Activated CD4-positive, alpha-beta T cell treated with anti-CD3 and anti-CD28 coated beads for 48 hours (primary cell): ENCODE results near the gene RALGDS.
"Not testable (repeated sequence)": the region's sequence is repeated elsewhere in the genome, so short reads cannot be mapped to it uniquely, and the experiment has no call there.

ENCODE experiments used
- DNase-seq: peaks from one replicate; pipeline ENCODE4 v3.0.0-alpha.2; 2020

The RALGDS gene

DNA sequence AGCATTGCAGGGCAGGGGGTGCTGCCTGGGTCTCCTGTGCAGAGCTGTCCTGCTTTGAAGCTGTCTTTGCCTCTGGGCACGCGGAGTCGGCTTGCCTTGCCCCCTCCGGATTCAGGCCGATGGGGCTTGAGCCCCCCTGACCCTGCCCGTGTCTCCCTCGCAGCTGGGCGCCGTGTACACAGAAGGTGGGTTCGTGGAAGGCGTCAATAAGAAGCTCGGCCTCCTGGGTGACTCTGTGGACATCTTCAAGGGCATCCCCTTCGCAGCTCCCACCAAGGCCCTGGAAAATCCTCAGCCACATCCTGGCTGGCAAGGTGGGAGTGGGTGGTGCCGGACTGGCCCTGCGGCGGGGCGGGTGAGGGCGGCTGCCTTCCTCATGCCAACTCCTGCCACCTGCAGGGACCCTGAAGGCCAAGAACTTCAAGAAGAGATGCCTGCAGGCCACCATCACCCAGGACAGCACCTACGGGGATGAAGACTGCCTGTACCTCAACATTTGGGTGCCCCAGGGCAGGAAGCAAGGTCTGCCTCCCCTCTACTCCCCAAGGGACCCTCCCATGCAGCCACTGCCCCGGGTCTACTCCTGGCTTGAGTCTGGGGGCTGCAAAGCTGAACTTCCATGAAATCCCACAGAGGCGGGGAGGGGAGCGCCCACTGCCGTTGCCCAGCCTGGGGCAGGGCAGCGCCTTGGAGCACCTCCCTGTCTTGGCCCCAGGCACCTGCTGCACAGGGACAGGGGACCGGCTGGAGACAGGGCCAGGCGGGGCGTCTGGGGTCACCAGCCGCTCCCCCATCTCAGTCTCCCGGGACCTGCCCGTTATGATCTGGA lies 56.6 kb downstream of the RALGDS start:
- DNase-seq: no peak

DNA sequence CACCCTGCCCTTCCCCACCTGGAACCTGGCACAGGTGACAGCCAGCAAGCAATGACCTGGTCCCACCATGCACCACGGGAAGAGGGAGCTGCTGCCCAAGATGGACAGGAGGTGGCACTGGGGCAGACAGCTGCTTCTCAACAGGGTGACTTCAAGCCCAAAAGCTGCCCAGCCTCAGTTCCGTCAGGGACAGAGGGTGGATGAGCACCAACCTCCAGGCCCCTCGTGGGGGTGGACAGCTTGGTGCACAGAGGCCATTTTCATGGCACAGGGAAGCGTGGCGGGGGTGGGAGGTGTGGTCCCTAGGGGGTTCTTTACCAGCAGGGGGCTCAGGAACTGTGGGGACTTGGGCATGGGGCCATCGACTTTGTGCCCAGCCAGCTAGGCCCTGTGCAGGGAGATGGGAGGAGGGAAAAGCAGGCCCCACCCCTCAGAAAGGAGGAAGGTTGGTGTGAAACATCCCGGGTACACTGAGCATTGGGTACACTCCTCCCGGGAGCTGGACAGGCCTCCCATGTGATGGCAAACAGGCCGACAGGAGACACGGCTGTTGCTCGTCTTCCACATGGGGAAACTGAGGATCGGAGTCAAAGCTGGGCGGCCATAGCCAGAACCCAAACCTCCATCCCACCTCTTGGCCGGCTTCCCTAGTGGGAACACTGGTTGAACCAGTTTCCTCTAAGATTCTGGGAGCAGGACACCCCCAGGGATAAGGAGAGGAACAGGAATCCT lies 57.4 kb downstream of the RALGDS start:
- DNase-seq: no peak

GRCh38 chr9:133063159-133063499 lies 57.9 kb downstream of the RALGDS start:
- DNase-seq: no peak

GRCh38 chr9:133062569-133062968 lies 58.5 kb downstream of the RALGDS start:
- not testable (repeated sequence) for DNase-seq

- not testable (repeated sequence) for DNase-seq
Measured at GRCh38 chr9:133061764-133062145, 59.3 kb downstream of the RALGDS start, which contains the start of gene CEL. Gene CEL, plus strand, starts transcription at chr9:133061981. Its CDS starts 22 bp downstream, at chr9:133062003.

- DNase-seq: not testable (repeated sequence)
Measured at GRCh38 chr9:133061019-133061763, 59.8 kb downstream of the RALGDS start.

- no peak for DNase-seq
Measured at GRCh38 chr9:133060417-133060841, 60.6 kb downstream of the RALGDS start.

- DNase-seq: no peak
Measured at GRCh38 chr9:133059623-133060022, 61.4 kb downstream of the RALGDS start.

- DNase-seq: peak; percentile 23
Measured at GRCh38 chr9:133058550-133059320, 62.3 kb downstream of the RALGDS start.

GRCh38 chr9:133058071-133058470 lies 63.0 kb downstream of the RALGDS start:
- DNase-seq: no peak

- DNase-seq: no peak
Measured at GRCh38 chr9:133057553-133057952, 63.5 kb downstream of the RALGDS start.

DNA sequence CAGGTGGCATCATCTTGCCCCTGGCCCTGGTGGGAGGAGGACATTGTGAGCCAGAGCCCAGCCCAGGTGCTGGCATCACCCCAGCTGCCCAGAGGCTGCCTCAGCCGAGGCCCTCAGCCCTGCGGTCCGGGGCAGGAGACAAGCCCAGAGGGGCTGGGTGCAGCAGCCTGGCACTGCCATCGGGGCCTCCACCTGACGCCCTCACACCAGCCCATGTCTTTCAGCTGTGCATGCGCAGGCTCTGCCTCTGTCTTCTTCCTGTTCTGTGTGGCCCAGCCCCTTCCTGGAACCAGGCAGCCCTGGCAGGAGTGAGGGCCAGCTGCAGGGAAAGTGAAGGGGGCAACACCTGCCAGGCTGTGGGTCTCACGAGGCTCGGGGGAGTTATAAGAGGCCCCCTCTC lies 64.0 kb downstream of the RALGDS start:
- DNase-seq: no peak

- no peak for DNase-seq
Measured at GRCh38 chr9:133056533-133056932, 64.5 kb downstream of the RALGDS start.

DNA sequence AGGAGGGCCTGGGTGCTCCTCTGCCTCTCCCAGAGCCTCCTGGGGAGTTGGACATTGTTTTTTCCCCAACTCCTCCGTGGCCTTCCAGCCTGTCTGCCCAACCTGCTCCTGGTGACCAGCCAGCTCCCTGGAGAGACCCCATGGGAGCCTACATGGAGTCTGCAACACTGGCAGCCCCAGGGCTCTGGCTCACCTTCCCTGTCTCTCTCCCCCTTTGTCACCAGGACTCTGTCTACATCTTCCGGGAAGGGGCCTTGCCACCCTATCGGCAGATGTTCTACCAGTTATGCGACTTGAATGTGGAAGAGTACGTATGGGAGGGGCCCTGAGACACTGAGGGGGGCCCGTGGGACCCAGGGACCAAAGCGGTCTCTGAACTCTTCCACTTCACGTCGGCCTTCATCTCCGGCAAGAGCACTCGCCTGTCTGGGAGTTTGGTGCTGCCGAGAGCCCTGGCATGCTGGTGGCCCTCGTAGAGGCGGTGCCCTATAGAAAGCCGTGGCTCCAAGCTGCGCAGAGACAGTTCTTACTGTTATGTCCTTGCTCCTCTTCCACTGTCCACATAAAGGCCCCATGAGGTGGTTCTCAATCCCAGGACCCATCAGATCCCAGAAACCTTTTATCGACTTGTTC lies 65.1 kb downstream of the RALGDS start:
- DNase-seq: no peak

GRCh38 chr9:133054966-133055365 lies 66.1 kb downstream of the RALGDS start:
- no peak for DNase-seq

DNA sequence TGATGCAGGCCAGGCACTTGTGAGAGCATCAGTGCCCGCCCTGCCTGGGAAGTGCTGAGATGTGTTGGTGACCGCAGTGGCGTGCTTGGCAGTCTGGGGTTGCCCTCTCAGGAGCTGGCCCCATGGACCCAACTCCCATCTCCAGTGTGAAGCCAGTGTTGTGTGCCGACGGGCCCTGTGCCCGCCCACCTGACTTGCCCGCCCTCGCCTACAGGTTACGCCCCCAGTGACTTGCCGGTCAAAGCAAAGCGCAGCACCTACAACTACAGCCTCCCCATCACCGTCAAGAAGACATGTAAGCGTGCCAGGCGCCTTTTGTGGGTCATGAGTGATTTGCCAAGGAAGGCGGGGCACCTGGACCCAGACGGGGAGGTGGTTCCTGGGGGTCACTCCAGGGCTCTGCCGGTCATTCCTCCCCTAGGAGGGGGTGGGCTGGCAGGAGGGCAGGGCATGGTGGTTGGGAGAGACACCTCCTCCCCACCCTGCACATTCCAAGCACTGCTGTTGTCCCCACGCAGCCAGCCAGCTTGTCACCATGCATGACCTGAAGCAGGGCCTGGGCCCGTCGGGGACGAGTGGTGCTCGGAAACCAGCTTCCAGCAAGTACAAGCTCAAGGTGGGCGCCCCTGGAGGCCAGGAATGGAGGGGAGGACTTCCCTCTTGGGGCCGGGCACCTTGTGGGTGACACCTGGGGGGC lies 66.7 kb downstream of the RALGDS start:
- DNase-seq: no peak

- DNase-seq: no peak
Measured at GRCh38 chr9:133051966-133052539, 69.0 kb downstream of the RALGDS start.

DNA sequence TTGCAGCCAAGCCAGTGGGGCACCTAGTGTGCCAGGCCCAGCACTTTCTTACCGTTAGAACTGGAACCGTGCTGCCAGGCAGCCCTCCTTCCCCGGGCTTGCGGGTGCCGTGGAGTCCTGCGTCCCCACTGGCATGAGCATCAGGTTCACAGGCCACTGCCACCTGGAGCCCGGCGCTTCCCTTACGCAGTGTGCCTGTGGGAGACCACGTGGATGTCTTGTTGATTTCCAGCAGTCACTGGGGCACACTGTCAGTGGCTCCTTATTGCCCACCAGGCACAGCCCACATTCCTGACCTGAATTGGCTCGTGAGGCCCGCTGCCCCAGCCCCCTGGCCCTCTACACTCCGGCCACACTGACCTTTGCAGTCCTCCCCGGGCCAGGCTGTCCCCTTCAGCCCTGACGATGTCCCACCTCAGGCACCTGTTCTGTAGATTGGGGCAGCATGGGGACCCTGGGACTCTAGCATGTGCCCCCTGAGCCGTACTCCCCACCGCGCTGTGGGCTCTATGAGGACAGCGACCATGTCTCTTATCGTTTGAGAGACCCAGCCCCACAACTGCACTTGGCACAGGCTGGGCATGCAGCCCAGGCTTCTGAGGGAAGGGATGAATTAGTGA lies 69.6 kb downstream of the RALGDS start:
- no peak for DNase-seq

DNA sequence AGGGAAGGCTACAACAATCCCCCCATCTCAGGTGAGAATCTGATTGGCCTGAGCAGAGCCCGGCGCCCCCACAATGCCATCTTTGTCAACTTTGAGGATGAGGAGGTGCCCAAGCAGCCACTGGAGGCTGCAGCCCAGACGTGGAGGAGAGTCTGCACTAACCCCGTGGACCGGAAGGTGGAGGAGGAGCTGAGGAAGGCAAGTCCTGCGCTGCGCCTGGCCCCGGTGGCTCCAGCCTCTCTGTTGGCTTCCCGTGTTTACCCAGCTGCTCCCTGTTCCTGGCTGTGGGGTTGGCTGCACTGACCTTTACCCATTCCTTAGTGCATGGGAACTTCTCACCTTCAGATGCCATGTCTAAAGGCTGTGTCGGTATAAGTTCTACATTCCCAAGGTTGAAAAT lies 70.3 kb downstream of the RALGDS start:
- DNase-seq: no peak

DNA sequence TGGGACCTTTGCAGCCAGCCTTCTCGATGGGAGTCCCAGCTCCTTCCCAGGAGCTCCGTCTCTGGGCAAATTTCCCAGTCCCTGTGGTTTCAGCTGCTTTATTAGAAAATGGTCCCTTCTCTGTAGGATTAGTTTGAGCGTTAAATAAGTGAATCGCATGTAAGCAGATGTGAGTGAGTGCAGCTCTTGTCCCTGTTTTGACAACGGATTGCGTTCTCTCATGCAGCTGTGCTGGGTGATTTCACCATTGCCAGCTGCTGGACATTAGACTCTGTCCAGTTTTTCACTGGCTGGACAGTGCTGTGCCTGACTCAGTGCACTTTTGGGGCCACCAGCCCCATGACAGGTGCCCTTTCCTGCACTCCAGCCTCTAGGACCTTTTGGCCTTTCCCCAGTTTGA lies 70.9 kb downstream of the RALGDS start:
- DNase-seq: no peak

GRCh38 chr9:133049043-133049442 lies 72.0 kb downstream of the RALGDS start:
- no peak for DNase-seq
